GM12878 (cell line): ENCODE results near the gene RAD51B. TPM values are rescaled to one million over a fixed set of nuclear protein-coding genes. Genes with fewer than 3 reads are reported as not detected.

Source experiments
- ATAC-seq: fragments of 200-7000 bp; cut with Tn5 transposase; 3 replicates; pipeline ENCODE4 v1.9.1; 2020; ENCODE audit warnings: mild to moderate bottlenecking, moderate library complexity
- BruUV-seq: library from RNA; stranded (reverse); fragments of 400-500 nt; replicated peaks from 2 replicates; lab custom pipeline; 2021; lab: Mats Ljungman, UMichigan
- CTCF ChIA-PET: fragments of 300-600 bp; sonication (Branson Sonifier 250); formaldehyde crosslinking; extraction: SDS; loops from one replicate; lab custom pipeline; 2021; ENCODE audit warnings: inconsistent platforms; lab: Yijun Ruan, JAX
- POLR2A ChIA-PET: fragments of 350-600 bp; formaldehyde crosslinking; extraction: SDS; loops from one replicate; lab custom pipeline; 2021; ENCODE audit warnings: inconsistent platforms; lab: Charles Lee
- RAD21 ChIA-PET: fragments of 300-600 bp; sonication (Branson Sonifier 250); formaldehyde crosslinking; loops from one replicate; lab custom pipeline; 2023; ENCODE audit warnings: antibody characterized with exemption; ENCODE audit not compliant: unreplicated experiment; lab: Charles Lee
- SMC1A ChIA-PET: fragments of 300-600 bp; sonication (Branson Sonifier 250); formaldehyde crosslinking; loops from one replicate; lab custom pipeline; 2023; ENCODE audit not compliant: unreplicated experiment, uncharacterized antibody; lab: Charles Lee
- DNase-seq: peaks from one replicate; pipeline ENCODE4 v3.0.0-alpha.2; 2011; ENCODE audit warnings: low read depth, low spot score
- FAIRE-seq: peaks from 3 replicates; lab custom pipeline; 2011; peaks lifted over from hg19 to GRCh38; lab: Jason Lieb, UNC
- H2AFZ ChIP-seq: 2 replicates; pipeline ENCODE4 v1.6.0; 2011; ENCODE audit warnings: low read depth, low read length, control low read depth; ENCODE audit not compliant: control insufficient read depth
- H3K27ac ChIP-seq: 2 replicates; pipeline ENCODE4 v1.5.1; 2011; ENCODE audit warnings: control low read depth; ENCODE audit not compliant: control insufficient read depth, insufficient read depth
- H3K27me3 ChIP-seq, 2 experiments: replicated peaks in 1 of 2; 2 replicates each; pipeline versions ENCODE4 v1.6.0 to v1.6.1; 2011; ENCODE audit warnings: low read length in 1 of 2; ENCODE audit not compliant: control insufficient read depth in 2 of 2, insufficient read depth in 2 of 2
- H3K36me3 ChIP-seq, 2 experiments: 2 replicates each; pipeline ENCODE4 v1.5.1; 2011; ENCODE audit warnings: low read length in 1 of 2; ENCODE audit not compliant: control insufficient read depth in 2 of 2, insufficient read depth in 2 of 2
- H3K4me1 ChIP-seq: 2 replicates; pipeline ENCODE4 v1.6.1; 2011; ENCODE audit warnings: mild to moderate bottlenecking, low read length, moderate library complexity, mixed read lengths; ENCODE audit not compliant: control insufficient read depth, insufficient read depth
- H3K4me2 ChIP-seq: 2 replicates; pipeline ENCODE4 v1.6.0; 2011; ENCODE audit warnings: control low read depth; ENCODE audit not compliant: control insufficient read depth, insufficient read depth
- H3K4me3 ChIP-seq: fragments of 200-600 bp; sonication (generic); 2 replicates; pipeline ENCODE4 v1.5.1; 2016
- H3K79me2 ChIP-seq: 2 replicates; pipeline ENCODE4 v1.6.0; 2011; ENCODE audit warnings: low read length; ENCODE audit not compliant: control insufficient read depth, insufficient read depth
- H3K9ac ChIP-seq: 2 replicates; pipeline ENCODE4 v1.8.0; 2011; ENCODE audit warnings: low read length, control low read depth, mixed read lengths; ENCODE audit not compliant: control insufficient read depth, insufficient read depth
- H3K9me3 ChIP-seq: replicated peaks from 3 replicates; pipeline ENCODE4 v1.5.1; 2011; ENCODE audit warnings: mild to moderate bottlenecking, low read length; ENCODE audit not compliant: control insufficient read depth, insufficient read depth
- H4K20me1 ChIP-seq: 2 replicates; pipeline ENCODE4 v1.6.0; 2011; ENCODE audit not compliant: control insufficient read depth, insufficient read depth
- ATF3 ChIP-seq: IDR thresholded peaks from 2 replicates; pipeline ENCODE4 v1.6.1; 2011; ENCODE audit warnings: low read depth, mild to moderate bottlenecking, low read length, moderate library complexity, borderline replicate concordance; ENCODE audit errors: extremely low read depth
- BCLAF1 ChIP-seq: fragments of 450-650 bp; IDR thresholded peaks from 2 replicates; pipeline ENCODE4 v1.6.1; 2017; ENCODE audit warnings: antibody characterized with exemption, mild to moderate bottlenecking, moderate library complexity
- GABPA ChIP-seq: IDR thresholded peaks from 2 replicates; pipeline ENCODE4 v1.6.1; 2014; ENCODE audit warnings: antibody characterized with exemption, low read depth, mild to moderate bottlenecking, inconsistent platforms
- NFYA ChIP-seq: IDR thresholded peaks from 2 replicates; pipeline ENCODE4 v1.6.1; 2011; ENCODE audit warnings: low read depth, mild to moderate bottlenecking, low read length, improper control_type of control experiment, borderline replicate concordance
- NR2F1 ChIP-seq: fragments of 450-650 bp; conservative IDR thresholded peaks from 2 replicates; pipeline ENCODE4 v1.6.1; 2017; ENCODE audit warnings: mild to moderate bottlenecking
- POU2F2 ChIP-seq: IDR thresholded peaks from 3 replicates; pipeline ENCODE4 v1.6.1; 2011; ENCODE audit warnings: low read depth, mild to moderate bottlenecking, low read length, borderline replicate concordance
- RAD21 ChIP-seq: IDR thresholded peaks from 2 replicates; pipeline ENCODE4 v1.6.1; 2011; ENCODE audit warnings: mild to moderate bottlenecking, low read depth, low read length, moderate library complexity; ENCODE audit not compliant: insufficient read depth
- RELA ChIP-seq: fragments of 450-650 bp; IDR thresholded peaks from 2 replicates; pipeline ENCODE4 v1.8.0; 2014; ENCODE audit warnings: borderline replicate concordance; ENCODE audit not compliant: partially characterized antibody
- REST ChIP-seq: IDR thresholded peaks from 2 replicates; pipeline ENCODE4 v1.6.1; 2012; ENCODE audit warnings: mild to moderate bottlenecking, low read depth, low read length
- RUNX3 ChIP-seq: IDR thresholded peaks from 2 replicates; pipeline ENCODE4 v1.6.1; 2012; ENCODE audit warnings: low read length, inconsistent platforms
- TAF1 ChIP-seq: IDR thresholded peaks from 2 replicates; pipeline ENCODE4 v1.6.1; 2011; ENCODE audit warnings: mild to moderate bottlenecking, low read depth, low read length, borderline replicate concordance
- TARDBP ChIP-seq: IDR thresholded peaks from 2 replicates; pipeline ENCODE4 v1.6.1; 2016; ENCODE audit warnings: borderline replicate concordance
- ZBTB33 ChIP-seq: fragments of 450-650 bp; IDR thresholded peaks from 2 replicates; pipeline ENCODE4 v1.6.1; 2017; ENCODE audit warnings: mild to moderate bottlenecking
- WGBS: methylation state at CpG from one replicate; pipeline ENCODE4 v1.1.6; 2016; ENCODE audit warnings: low lambda C conversion rate; ENCODE audit not compliant: insufficient replicate concordance, insufficient coverage; ENCODE audit errors: missing lambda C conversion rate; 5-methylcytosine and 5-hydroxymethylcytosine counted together
- in situ Hi-C: fragments of 300-500 bp; cut with MboI; formaldehyde crosslinking; loops from 9 replicates; pipeline ENCODE4 v1.14.3; 2018; ENCODE audit warnings: mixed read lengths
- intact Hi-C: fragments of 100-400 bp; cut with micrococcal nuclease; formaldehyde crosslinking; loops from one replicate; pipeline ENCODE4 v1.14.2; 2022; ENCODE audit not compliant: unreplicated experiment
- polyA plus RNA-seq, 11 experiments: library from polyadenylated mRNA; depleted of rRNA in 4 of 11; unstranded in 6 of 11; stranded (reverse) in 5 of 11; fragments of >200 nt; fragmentation: Nextera tagmentation in 4 of 11; fragmentation: Illumina TruSeq in 1 of 11; extraction: Ambion mirVana in 4 of 11; extraction: Trizol in 1 of 11; gene quantifications; 1 replicate in 1 of 11; 2 replicates in 10 of 11; pipeline versions ENCODE4 v1.2.1 to v1.2.3, GENCODE V29; 2011 to 2016; ENCODE audit warnings: inconsistent platforms in 2 of 11, missing spikeins in 2 of 11, low read depth in 1 of 11
- total RNA-seq, 4 experiments: library from RNA; depleted of rRNA in 3 of 4; stranded (reverse); fragments of >200 nt in 3 of 4; fragmentation: Illumina TruSeq in 1 of 4; extraction: Trizol in 1 of 4; gene quantifications; 2 replicates each; pipeline versions ENCODE4 v1.2.1 to v1.2.3, GENCODE V29; 2013 to 2021

RAD51B gene
- total and polyA plus RNA-seq, 10 of the 15 experiments (the other 5 are each of a cell fraction or from before 2014, with no cell fraction given): 9.8 to 26.8 (median 21.3) TPM

- TF ChIP-seq REST (no peak), POU2F2 (no peak), ATF3 (no peak), RAD21 (no peak), TARDBP (no peak), NR2F1 (no peak)
Observed at GRCh38 chr14:68723808-68724268, 904.3 kb downstream of the RAD51B start (continued).

GRCh38 chr14:68724914-68725313 is 905.3 kb downstream of the RAD51B start:
- Histone ChIP-seq H3K4me3 (no peak overlapping the region), H3K79me2 (no peaks in the 10 kb centered on the region), H3K27me3 (no peaks in the 10 kb centered on the region), H3K9me3 (peaks cover 4% of the 10 kb centered on the region), H3K4me1 (no peaks in the 10 kb centered on the region), H4K20me1 (no peaks in the 10 kb centered on the region), H2AFZ (no peak overlapping the region), H3K4me2 (no peak overlapping the region), H3K27ac (no peak overlapping the region), H3K9ac (no peak overlapping the region), H3K36me3 (no peaks in the 10 kb centered on the region)
- ATAC-seq (no peak), FAIRE-seq (no peak), DNase-seq (no peak)
- SMC1A ChIA-PET: interaction anchor here (1.2 to 2.4 kb wide), 3 partner anchors 9 to 61 kb away, joined by 3 to 9 read pairs (median 3); no protein-coding TSS in a partner anchor
- BruUV-seq: no TSS peak
- RAD21 ChIA-PET: no interaction called here
- CTCF ChIA-PET: no interaction called here
- intact Hi-C loops: no loop called here
- 93% methylated on average over 3 of the region's 3 CpGs for WGBS
- in situ Hi-C loops: no loop called here
- POLR2A ChIA-PET: no interaction called here
- TF ChIP-seq BCLAF1 (no peak), GABPA (no peak), RUNX3 (no peak), RELA (no peak), TAF1 (no peak), ZBTB33 (no peak), NFYA (no peak)
